NCI-H187 (cell line): ENCODE results near the gene IMPG2.

Experiments
- DNase-seq, 2 experiments: peaks; one replicate each; lab custom pipeline; 2025; lab: John Stamatoyannopoulos, UW

IMPG2 gene

DNA sequence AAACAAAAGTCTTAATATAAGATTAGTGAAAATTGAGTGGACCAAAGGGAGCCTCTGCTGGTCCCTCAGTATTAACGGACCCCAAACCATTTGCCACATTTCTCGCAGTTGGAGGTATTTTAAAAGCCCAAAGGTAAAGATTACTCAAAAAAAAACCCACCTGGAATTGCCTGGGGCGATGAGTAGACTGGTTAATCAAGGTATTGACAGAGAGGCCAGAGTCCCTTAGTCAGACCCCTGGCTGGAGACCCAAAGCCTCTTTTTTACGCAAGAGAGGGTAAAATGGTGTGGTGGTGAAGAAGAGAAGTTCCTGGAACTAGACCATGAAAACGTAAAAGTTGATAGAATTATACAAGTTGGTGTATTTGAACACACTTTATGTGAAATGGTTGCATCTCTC lies 137.2 kb downstream of the IMPG2 start:
- no peak for DNase-seq

DNA sequence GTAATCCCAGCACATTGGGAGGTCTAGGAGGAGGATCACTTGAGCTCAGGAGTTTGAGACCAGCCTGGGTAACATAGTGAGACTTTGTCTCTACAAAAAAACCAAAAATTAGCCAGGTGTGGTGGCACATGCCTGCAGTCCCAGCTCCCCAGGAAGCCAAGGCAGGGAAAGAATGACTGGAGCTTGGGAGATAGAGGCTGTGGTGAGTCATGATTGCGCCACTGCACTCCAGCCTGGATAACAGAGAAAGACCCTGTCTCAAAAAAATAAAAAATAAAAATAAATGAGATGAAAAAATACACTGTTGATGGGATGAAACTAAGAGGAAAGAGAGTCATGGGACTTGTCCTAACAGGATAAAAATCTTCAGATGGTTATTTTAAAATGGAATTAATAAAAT lies 137.6 kb downstream of the IMPG2 start:
- no peak for DNase-seq

DNA sequence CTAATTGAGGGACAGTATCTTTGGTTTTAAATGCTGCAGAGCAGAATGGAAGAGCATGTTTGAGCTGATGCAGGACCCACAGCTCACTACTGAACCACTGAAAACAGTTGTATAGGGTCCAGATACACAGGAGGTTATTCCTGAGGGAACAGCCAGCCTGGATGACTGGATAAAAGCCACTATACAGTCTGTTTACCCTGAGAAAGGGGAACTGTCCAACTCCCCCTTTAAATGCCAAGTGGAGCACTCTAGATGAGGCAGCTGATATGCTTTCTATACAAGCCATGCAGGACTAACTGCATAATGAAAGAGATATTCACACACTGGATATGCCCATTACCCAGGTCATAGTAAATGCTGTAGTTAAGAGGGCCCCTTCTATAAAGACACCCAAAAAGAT lies 138.6 kb downstream of the IMPG2 start:
- no peak for DNase-seq

DNA sequence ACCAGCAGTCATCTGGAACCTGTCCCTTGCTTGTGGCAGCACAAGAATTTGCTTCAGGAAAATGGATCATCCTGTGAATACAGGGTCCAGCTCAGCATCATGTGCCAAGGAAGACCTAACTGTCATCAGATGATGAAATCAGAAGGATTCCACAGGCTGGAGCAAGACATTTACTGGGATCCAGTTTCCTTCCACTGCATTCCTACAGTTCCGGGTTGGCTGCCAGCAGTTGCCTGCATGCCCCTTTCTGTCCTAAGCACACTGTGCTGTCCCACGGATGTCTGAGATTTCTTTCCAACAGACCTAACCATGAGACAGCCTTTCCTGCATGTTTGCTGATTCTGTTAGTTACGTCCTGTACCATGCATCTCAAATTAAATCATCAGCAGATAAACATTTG lies 140.7 kb downstream of the IMPG2 start:
- DNase-seq: no peak

DNA sequence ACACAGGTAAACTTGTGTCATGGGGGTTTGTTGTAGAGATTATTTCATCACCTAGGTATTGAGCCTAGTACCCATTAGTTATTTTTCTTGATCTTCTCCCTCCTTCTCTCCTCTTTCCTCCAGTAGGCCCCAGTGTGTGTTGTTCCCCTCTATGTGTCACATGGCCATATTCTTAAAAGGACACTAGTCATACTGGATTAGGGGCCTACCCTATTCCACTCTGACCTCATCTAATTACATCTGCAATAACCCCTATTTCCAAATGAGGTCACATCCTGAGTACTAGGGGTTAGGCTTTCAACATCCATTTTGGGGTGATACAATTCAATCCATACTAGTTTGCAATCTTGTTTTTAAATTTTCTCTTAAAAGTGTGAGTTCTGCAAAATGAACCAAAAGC lies 142.8 kb downstream of the IMPG2 start:
- no peak for DNase-seq
